HepG2 (cell line): ENCODE measurements around the gene ADARB2. TPM values are rescaled to one million over a fixed set of nuclear protein-coding genes. Genes with fewer than 3 reads are reported as not detected.

Experiments used
- ATAC-seq: fragments of 200-7000 bp; cut with Tn5 transposase; 3 replicates; pipeline ENCODE4 v1.9.1; 2020; ENCODE audit warnings: mild to moderate bottlenecking, moderate library complexity
- BruUV-seq: library from RNA; stranded (reverse); fragments of 400-500 nt; replicated peaks from 2 replicates; lab custom pipeline; 2021; lab: Mats Ljungman, UMichigan
- CTCF ChIA-PET: fragments of 300-600 bp; formaldehyde crosslinking; extraction: SDS; loops from one replicate; lab custom pipeline; 2021; ENCODE audit warnings: low total read pairs, inconsistent platforms, low intra/inter-chr PET ratio; lab: Yijun Ruan, JAX
- POLR2A ChIA-PET: fragments of 350-600 bp; sonication (Branson Sonifier 250); formaldehyde crosslinking; loops from one replicate; lab custom pipeline; 2020; ENCODE audit warnings: antibody characterized with exemption, inconsistent platforms; lab: Yijun Ruan, JAX
- DNase-seq: peaks from one replicate; pipeline ENCODE4 v3.0.0-alpha.2; 2015; ENCODE audit warnings: low spot score
- FAIRE-seq: peaks from 3 replicates; lab custom pipeline; 2011; peaks lifted over from hg19 to GRCh38; lab: Jason Lieb, UNC
- H2AFZ ChIP-seq: one replicate; pipeline ENCODE4 v1.6.1; 2011; ENCODE audit warnings: low read length, inconsistent platforms
- H3K27ac ChIP-seq: fragments of 300-600 bp; 3 replicates; pipeline ENCODE4 v1.8.0; 2011; ENCODE audit warnings: mixed run types, mild to moderate bottlenecking, mixed read lengths, low read length, inconsistent platforms; ENCODE audit not compliant: insufficient read depth; ENCODE audit errors: extremely low read length
- H3K27me3 ChIP-seq, 2 experiments: fragments of 200-600 bp in 1 of 2; 2 replicates in 1 of 2; 3 replicates in 1 of 2; pipeline versions ENCODE4 v1.6.0 to v1.8.0; 2011; ENCODE audit warnings: low read length in 2 of 2, mild to moderate bottlenecking in 2 of 2, moderate library complexity in 2 of 2, inconsistent platforms in 1 of 2; ENCODE audit not compliant: insufficient read depth in 2 of 2, control insufficient read depth in 1 of 2
- H3K36me3 ChIP-seq, 2 experiments: fragments of 200-600 bp in 1 of 2; replicated peaks in 1 of 2; 2 replicates in 1 of 2; 3 replicates in 1 of 2; pipeline versions ENCODE4 v1.5.1 to v1.8.0; 2011; ENCODE audit warnings: low read length in 2 of 2, inconsistent platforms in 1 of 2; ENCODE audit not compliant: insufficient read depth in 2 of 2, control insufficient read depth in 1 of 2
- H3K4me1 ChIP-seq: 2 replicates; pipeline ENCODE4 v1.5.1; 2012; ENCODE audit warnings: low read length, inconsistent platforms; ENCODE audit not compliant: insufficient read depth
- H3K4me2 ChIP-seq: 2 replicates; pipeline ENCODE4 v1.6.0; 2011; ENCODE audit warnings: low read depth, low read length, inconsistent platforms
- H3K4me3 ChIP-seq, 3 experiments: fragments of 200-600 bp in 1 of 3; sonication (generic), shearing (Covaris generic) in 1 of 3; replicated peaks in 1 of 3; 2 replicates each; pipeline ENCODE4 v1.5.1; 2011 to 2016; ENCODE audit warnings: low read length in 3 of 3, inconsistent platforms in 2 of 3, low read depth in 2 of 3, mild to moderate bottlenecking in 2 of 3, control low read depth in 1 of 3, mixed read lengths in 1 of 3; ENCODE audit not compliant: insufficient read depth in 1 of 3
- H3K79me2 ChIP-seq: one replicate; pipeline ENCODE4 v1.6.1; 2011; ENCODE audit warnings: low read length, inconsistent platforms; ENCODE audit not compliant: insufficient read depth
- H3K9ac ChIP-seq: 2 replicates; pipeline ENCODE4 v1.6.0; 2011; ENCODE audit warnings: mild to moderate bottlenecking, low read depth, low read length, inconsistent platforms; ENCODE audit not compliant: insufficient read depth
- H3K9me3 ChIP-seq: 2 replicates; pipeline ENCODE4 v1.5.1; 2012; ENCODE audit warnings: mild to moderate bottlenecking, low read length
- H4K20me1 ChIP-seq: 2 replicates; pipeline ENCODE4 v1.6.0; 2011; ENCODE audit warnings: inconsistent platforms, mild to moderate bottlenecking, low read length, moderate library complexity; ENCODE audit not compliant: insufficient read depth
- ETV5 ChIP-seq: IDR thresholded peaks from 2 replicates; pipeline ENCODE4 v1.6.1; 2018; ENCODE audit warnings: missing biosample characterization, missing genetic modification reagents, inconsistent platforms, borderline replicate concordance
- RFX3 ChIP-seq: IDR thresholded peaks from 2 replicates; pipeline ENCODE4 v1.6.1; 2016; ENCODE audit warnings: missing biosample characterization, missing genetic modification reagents
- ZNF75D ChIP-seq: sonication (generic); formaldehyde crosslinking; IDR thresholded peaks from 2 replicates; pipeline ENCODE4 v1.8.1; 2023; ENCODE audit warnings: missing genetic modification reagents, mild to moderate bottlenecking, borderline replicate concordance
- WGBS: methylation state at CpG from one replicate; pipeline ENCODE4 v1.1.6; 2017; ENCODE audit warnings: low lambda C conversion rate; 5-methylcytosine and 5-hydroxymethylcytosine counted together
- in situ Hi-C: cut with HindIII; loops from 2 replicates; pipeline ENCODE4 v1.10.0; 2017; ENCODE audit warnings: low pct_unique_long_range_greater_than_20kb; ENCODE audit not compliant: extremely low pct_ligation_motif_present
- intact Hi-C: fragments of 100-400 bp; cut with micrococcal nuclease; formaldehyde crosslinking; loops from one replicate; pipeline ENCODE4 v1.10.0; 2022; ENCODE audit not compliant: unreplicated experiment
- polyA plus RNA-seq, 8 experiments: library from polyadenylated mRNA; depleted of rRNA in 3 of 8; stranded (reverse) in 7 of 8; unstranded in 1 of 8; fragments of >200 nt; fragmentation: Illumina TruSeq in 4 of 8; extraction: Trizol in 4 of 8; gene quantifications; 2 replicates each; pipeline versions ENCODE4 v1.2.1 to v1.2.3, GENCODE V29; 2011 to 2016; ENCODE audit warnings: low read depth in 4 of 8, missing spikeins in 1 of 8, mixed read lengths in 1 of 8; ENCODE audit not compliant: insufficient read depth in 1 of 8
- total RNA-seq, 5 experiments: library from RNA; depleted of rRNA; stranded (reverse); fragments of >200 nt; fragmentation: Illumina TruSeq; extraction: Trizol; gene quantifications; 2 replicates each; pipeline ENCODE4 v1.2.3, GENCODE V29; 2016; ENCODE audit warnings: low read depth in 1 of 5

The ADARB2 gene
- total and polyA plus RNA-seq, 2 of the 13 experiments (the other 11 are each of a cell fraction or from before 2014, with no cell fraction given) = not detected

- in situ Hi-C loops (no loop called here), intact Hi-C loops (no loop called here)
- POLR2A ChIA-PET = no interaction called here
- peaks cover 0 to 11% of the 10 kb centered on the region in 2 experiments; a peak in 3 of 5 replicates for H3K27me3 ChIP-seq
- ATAC-seq = no peak
- TF ChIP-seq ETV5 (no peak), ZNF75D (CRISPR knock-in tag) (no peak)
- TF ChIP-seq, all 625 proteins: peak for 0
- Histone ChIP-seq H3K4me2 (no peak overlapping the region), H3K79me2 (no peaks in the 10 kb centered on the region), H4K20me1 (no peaks in the 10 kb centered on the region), H3K4me3 (no peak overlapping the region), H3K36me3 (no peaks in the 10 kb centered on the region), H3K9me3 (0 out of 2 replicates have a peak, but pooled peaks cover 5% of the 10 kb centered on the region), H3K9ac (no peak overlapping the region), H2AFZ (no peak overlapping the region), H3K27ac (no peak overlapping the region), H3K4me1 (no peaks in the 10 kb centered on the region)
- DNase-seq (no peak), FAIRE-seq (no peak)
- CTCF ChIA-PET = no interaction called here
- BruUV-seq = no TSS peak
- WGBS = 45% methylated on average over 8 of the region's 10 CpGs
These were observed 599.7 kb downstream of the ADARB2 start for GRCh38 chr10:1137499-1138163.

GRCh38 chr10:1136268-1136667, 601.1 kb downstream of the ADARB2 start:
- no TSS peak for BruUV-seq
- in situ Hi-C loops = no loop called here

More at GRCh38 chr10:1136268-1136667, 601.1 kb downstream of the ADARB2 start:
- no peak overlapping the region for H3K9ac ChIP-seq
- 0 out of 5 replicates have a peak, but pooled peaks cover 0 to 3% of the 10 kb centered on the region in 2 experiments for H3K36me3 ChIP-seq
- DNase-seq (no peak), FAIRE-seq (no peak), ATAC-seq (no peak)
- ChIA-PET CTCF (no interaction called here), POLR2A (no interaction called here)
- H3K9me3 ChIP-seq = 0 out of 2 replicates have a peak, but pooled peaks cover 5% of the 10 kb centered on the region
- no peaks in the 10 kb centered on the region for H4K20me1 ChIP-seq
- H3K4me2 ChIP-seq = no peak overlapping the region
- no peaks in the 10 kb centered on the region for H3K4me1 ChIP-seq
- intact Hi-C loops = no loop called here
- H2AFZ ChIP-seq = no peak overlapping the region
- no peak overlapping the region for H3K27ac ChIP-seq
- peaks cover 0 to 4% of the 10 kb centered on the region in 2 experiments; a peak in 2 of 5 replicates for H3K27me3 ChIP-seq
- no peak for TF ChIP-seq RFX3 (CRISPR knock-in tag)
- TF ChIP-seq, all 625 proteins: peak for 0
- no peaks in the 10 kb centered on the region for H3K79me2 ChIP-seq
- H3K4me3 ChIP-seq = no peak overlapping the region
